HFFc6 (cell line): ENCODE data around the gene DHRS12. TPM values are rescaled to one million over a fixed set of nuclear protein-coding genes. Genes with fewer than 3 reads are reported as not detected.
A peak's percentile ranks its signal among the peaks of the same experiment; 100 is the strongest.

Source experiments
- DNase-seq: peaks from one replicate; pipeline ENCODE4 v3.0.0-alpha.2; 2018
- H3K27ac Mint-ChIP-seq: 2 replicates; pipeline ENCODE4 v1.8.0; 2020; ENCODE audit warnings: mild to moderate bottlenecking, mixed read lengths
- H3K27me3 Mint-ChIP-seq: 2 replicates; pipeline ENCODE4 v1.8.0; 2021; ENCODE audit warnings: mild to moderate bottlenecking, moderate library complexity, mixed read lengths; ENCODE audit not compliant: insufficient read depth
- H3K36me3 Mint-ChIP-seq: 2 replicates; pipeline ENCODE4 v1.8.0; 2021; ENCODE audit warnings: low read depth, mixed read lengths
- H3K4me1 Mint-ChIP-seq: 2 replicates; pipeline ENCODE4 v1.8.0; 2020; ENCODE audit warnings: low read depth, mixed read lengths
- H3K4me3 Mint-ChIP-seq: 2 replicates; pipeline ENCODE4 v1.8.0; 2020; ENCODE audit warnings: mild to moderate bottlenecking, moderate library complexity, mixed read lengths
- H3K9me3 Mint-ChIP-seq: 2 replicates; pipeline ENCODE4 v1.8.0; 2020; ENCODE audit warnings: mild to moderate bottlenecking, mixed read lengths
- long read RNA-seq: library from polyadenylated mRNA; unstranded; transcript quantifications from one replicate; pipeline ENCODE4 v2.0.0, GENCODE V29; 2019
- total RNA-seq, 6 experiments: library from RNA; stranded (reverse); fragmentation: NEBNext Ultra II Directional; extraction: Animal tissue kit (Norgen Biotek cat#: 25700); gene quantifications; 2 replicates in 1 of 6; 3 replicates in 5 of 6; pipeline ENCODE4 v1.2.3, GENCODE V29; 2021
- TF ChIP-seq, protein P1 (sequence below): fragments of 200-600 bp; sonication (generic); IDR thresholded peaks from 2 replicates; pipeline ENCODE4 v1.5.0; 2021; ENCODE audit warnings: antibody characterized with exemption, mild to moderate bottlenecking

DHRS12 gene, protein sequence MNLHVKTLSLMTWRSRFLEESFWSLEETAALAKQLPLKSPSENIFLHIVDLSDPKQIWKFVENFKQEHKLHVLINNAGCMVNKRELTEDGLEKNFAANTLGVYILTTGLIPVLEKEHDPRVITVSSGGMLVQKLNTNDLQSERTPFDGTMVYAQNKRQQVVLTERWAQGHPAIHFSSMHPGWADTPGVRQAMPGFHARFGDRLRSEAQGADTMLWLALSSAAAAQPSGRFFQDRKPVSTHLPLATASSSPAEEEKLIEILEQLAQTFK
- total RNA-seq = 1 to 10 TPM; 1.9 to 2.7 (median 2.4) TPM
- long read RNA-seq, partial matches to known transcripts = 1 of 3 reads
- long read RNA-seq, other reads (novel, unspliced or antisense) = 1 of 3 reads

DNA sequence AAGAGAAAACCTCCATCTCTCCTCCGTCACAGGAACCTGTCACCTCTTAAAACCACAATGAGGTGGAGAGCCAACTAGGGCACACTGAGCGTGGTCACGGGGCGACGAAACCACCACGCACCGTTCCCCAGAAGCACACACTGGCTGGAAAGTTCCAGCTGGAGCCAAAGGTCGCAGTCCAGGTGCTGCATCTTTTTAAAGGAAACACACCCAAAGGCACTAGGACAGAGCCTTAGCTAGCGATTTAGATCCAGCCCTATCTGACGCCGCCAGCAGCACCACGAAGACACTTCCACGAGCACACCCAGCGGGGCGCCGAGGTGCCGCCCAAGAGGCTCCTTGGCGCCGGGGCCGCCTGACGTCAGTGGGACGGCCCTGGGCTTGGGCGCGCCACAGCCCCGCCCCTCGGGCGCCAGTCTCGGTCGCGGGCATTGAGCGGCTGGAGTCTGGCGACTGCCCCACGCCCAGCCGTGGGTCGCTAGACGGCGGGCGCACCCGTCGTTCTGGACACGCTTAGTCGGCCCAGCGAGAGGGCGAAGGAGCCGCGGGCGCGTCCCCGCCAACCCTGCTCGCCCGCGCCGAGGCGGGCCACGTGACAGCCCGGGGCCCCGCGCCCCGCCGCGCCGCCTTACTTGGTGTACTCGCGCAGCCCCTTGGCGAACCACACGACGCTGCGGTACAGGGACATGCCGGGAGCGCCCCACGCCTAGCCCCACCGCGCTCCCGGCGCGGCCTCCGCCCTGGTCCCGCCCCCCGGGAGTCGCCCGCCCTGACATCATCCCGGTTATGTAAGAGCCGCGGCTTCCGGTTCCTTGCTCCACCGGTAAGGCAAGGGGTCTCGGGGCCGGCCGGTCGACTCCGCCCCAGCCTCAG lies at the start of gene DHRS12:
Gene DHRS12, minus strand, starts transcription at position 742 of the 873 bp plus-strand sequence. CDS start 4,504 bp downstream, outside the sequence.
- Mint-ChIP-seq H3K27ac (peak within 1 kb of the TSS; percentile 97), H3K4me1 (peaks cover 30% of the 10 kb centered on the region), H3K27me3 (peaks cover 11% of the 10 kb centered on the region), H3K4me3 (peak within 1 kb of the TSS; percentile 92), H3K36me3 (no peaks in the 10 kb centered on the region), H3K9me3 (no peaks in the 10 kb centered on the region)
- peak; percentile 55 for DNase-seq
- TF ChIP-seq, protein P1, sequence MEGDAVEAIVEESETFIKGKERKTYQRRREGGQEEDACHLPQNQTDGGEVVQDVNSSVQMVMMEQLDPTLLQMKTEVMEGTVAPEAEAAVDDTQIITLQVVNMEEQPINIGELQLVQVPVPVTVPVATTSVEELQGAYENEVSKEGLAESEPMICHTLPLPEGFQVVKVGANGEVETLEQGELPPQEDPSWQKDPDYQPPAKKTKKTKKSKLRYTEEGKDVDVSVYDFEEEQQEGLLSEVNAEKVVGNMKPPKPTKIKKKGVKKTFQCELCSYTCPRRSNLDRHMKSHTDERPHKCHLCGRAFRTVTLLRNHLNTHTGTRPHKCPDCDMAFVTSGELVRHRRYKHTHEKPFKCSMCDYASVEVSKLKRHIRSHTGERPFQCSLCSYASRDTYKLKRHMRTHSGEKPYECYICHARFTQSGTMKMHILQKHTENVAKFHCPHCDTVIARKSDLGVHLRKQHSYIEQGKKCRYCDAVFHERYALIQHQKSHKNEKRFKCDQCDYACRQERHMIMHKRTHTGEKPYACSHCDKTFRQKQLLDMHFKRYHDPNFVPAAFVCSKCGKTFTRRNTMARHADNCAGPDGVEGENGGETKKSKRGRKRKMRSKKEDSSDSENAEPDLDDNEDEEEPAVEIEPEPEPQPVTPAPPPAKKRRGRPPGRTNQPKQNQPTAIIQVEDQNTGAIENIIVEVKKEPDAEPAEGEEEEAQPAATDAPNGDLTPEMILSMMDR = no peak

DNA sequence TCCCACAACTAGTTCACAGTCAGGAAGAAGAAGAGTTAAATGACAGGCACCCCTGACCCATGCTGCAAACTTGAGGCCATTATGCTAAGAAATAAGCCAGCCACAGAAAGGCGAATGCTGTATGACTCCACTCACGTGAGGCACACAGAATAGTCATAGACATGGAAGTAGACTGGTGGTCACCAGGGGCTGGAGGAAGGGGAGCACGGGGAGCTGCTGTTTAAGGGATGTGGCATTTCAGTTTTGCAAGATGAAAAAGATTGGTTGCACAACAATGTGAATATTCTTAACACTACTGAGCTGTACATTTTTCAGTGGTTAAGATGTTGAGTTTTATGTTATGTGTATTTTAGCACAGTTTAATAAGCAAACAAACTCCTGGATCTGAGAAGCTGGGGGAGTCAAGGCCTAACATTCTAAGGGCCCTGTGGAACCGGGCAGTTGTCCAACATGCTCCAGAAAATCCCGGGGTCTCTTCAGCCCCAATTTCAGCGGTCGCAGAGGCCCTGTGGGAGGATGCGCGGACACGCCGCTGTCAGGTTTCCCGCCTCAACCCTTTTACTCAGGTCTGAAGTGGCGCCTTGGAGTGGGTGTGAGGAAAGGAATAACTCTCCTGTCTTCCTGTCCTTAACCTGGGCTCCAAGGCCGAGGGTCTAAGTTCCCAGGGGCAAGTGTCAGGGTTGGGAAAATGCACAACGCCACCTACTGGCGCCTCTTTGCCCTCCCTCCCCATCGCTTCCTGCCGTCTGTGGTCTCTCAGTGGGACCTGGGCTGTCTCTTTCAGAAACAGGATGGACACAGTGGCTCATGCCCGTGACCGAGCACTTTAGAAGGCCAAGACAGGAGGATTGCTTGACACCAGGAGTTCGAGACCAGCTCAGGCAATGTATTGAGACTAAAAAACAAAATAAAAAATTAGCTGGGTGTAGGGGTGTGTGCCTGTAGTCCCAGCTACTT lies 45.5 kb upstream of the DHRS12 start:
- Mint-ChIP-seq H3K4me3 (no peak overlapping the region), H3K27ac (no peak overlapping the region), H3K36me3 (no peaks in the 10 kb centered on the region), H3K9me3 (no peaks in the 10 kb centered on the region), H3K4me1 (peaks cover 30% of the 10 kb centered on the region), H3K27me3 (peaks cover 11% of the 10 kb centered on the region)
- no peak for DNase-seq
- TF ChIP-seq, protein P1 = peak; percentile 82

DNA sequence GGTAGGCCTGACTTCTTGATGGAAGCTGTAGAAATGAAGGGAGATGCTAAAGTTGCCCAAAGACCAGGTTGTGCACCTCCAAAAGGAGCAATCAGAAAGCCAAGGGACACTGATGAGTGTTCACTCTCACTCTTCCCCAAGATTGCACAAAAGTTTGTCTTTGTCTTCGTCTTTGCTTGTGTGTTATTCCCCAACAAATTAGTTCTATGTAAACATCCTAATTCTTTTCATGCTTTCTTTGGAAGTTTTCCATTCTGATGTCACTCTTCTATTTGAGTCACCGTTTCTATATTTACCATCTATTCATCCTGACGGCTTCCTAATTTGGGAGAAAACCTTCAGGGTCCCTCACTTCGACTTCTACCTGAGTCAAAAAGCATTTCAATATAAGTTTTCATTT lies 44.7 kb upstream of the DHRS12 start:
- Mint-ChIP-seq H3K27ac (no peak overlapping the region), H3K4me1 (peaks cover 32% of the 10 kb centered on the region), H3K36me3 (no peaks in the 10 kb centered on the region), H3K9me3 (no peaks in the 10 kb centered on the region), H3K4me3 (no peak overlapping the region), H3K27me3 (peaks cover 10% of the 10 kb centered on the region)
- TF ChIP-seq, protein P1 = no peak
- peak; percentile 47 for DNase-seq

DNA sequence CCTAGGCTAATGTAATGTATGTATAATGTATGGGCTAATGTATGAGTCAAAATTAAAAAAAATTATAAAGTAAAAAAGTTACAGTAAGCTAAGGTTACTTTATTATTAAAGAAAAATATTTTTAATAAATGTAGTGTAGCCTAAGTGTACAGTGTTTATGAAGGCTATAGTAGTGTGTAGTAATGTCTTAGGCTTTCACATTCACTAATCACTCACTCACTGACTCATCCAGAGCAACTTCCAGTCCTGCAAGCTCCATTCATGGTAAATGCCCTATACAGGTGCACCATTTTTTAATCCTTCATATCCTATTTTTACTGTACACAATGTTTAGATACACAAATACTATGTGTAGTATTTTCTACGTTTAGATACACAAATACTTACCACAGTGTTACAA lies 42.8 kb upstream of the DHRS12 start:
- no peak for DNase-seq
- Mint-ChIP-seq H3K4me1 (peaks cover 32% of the 10 kb centered on the region), H3K36me3 (no peaks in the 10 kb centered on the region), H3K27me3 (peaks cover 12% of the 10 kb centered on the region), H3K4me3 (no peak overlapping the region), H3K9me3 (no peaks in the 10 kb centered on the region), H3K27ac (no peak overlapping the region)
- TF ChIP-seq, protein P1 = no peak
